T-helper 1 cell (primary cell): ENCODE results near the gene TLE4.
"Not testable (repeated sequence)": the region's sequence is repeated elsewhere in the genome, so short reads cannot be mapped to it uniquely, and the experiment has no call there.

Source experiments
- DNase-seq, 5 donors: peaks; one replicate each; pipeline ENCODE4 v3.0.0-alpha.2; 2012 to 2020

The TLE4 gene

DNA sequence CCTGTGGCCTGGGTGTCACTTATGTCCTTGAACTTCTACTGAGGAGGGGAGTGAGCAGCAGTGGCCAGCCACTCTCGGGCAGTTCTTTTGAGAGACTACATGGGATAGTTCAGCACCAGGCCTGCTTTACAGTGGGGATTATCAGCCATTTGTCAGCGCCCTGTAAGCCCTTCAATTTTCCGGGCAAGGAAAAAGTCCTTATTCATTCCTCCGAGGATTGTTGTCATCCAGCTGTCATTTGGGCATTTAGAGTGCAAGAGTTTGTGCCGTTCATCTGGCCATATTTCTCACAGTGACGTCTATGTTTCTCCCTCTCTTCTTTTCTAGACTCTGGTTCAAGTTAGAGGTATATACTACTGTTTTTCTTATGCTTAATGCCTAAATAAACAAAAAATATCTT is 172.8 kb downstream of the TLE4 start:
- DNase-seq = no peak

DNA sequence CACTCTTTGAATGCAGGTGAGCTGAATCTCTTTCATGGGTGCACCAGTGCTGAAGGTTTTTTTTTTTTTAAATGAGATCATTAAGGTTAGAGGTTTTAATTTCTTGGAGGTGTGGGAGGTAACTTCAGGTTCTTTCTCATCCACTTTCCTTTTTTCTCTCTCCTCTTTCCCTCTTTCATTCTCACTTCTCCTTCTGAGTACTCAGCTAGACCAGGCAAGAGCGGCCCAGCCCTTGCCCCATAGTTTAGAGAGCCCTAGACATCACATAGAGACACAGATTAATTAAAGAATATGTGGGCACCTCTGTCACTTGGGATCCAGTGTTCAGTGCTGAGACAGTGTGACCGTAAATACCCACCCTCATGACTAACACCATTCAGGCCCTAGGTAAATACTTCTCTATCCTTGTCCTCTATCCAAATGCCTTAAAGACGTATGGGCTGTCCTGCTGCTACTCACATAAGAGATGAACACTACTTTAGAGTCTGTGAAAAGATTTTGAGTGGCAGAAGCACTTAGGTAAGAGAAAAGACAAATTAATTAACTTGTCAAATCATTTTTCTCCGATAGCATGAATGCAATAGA is 174.1 kb downstream of the TLE4 start:
- no peak for DNase-seq

DNA sequence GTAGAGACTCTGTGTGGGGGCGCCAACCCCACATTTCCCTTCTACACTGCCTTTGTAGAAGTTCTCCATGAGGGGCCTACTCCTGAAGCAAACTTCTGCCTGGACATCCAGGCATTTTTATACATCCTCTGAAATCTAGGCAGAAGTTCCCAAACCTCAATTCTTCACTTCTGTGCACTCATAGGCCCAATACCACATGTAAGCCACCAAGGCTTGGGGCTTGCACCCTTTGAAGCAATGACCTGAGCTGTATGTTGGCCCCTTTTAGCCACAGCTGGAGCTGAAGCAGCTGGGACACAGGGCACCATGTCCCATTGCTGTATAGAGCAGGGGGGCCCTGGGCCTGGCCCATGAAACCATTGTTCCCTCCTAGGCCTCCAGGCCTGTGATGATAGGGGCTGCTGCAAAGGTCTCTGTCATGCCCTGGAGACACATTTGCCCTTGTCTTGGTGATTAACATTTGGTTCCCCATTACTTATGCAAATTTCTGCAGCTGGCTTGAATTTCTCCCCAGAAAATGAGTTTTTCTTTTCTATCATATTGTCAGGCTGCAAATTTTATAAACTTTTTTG is 180.2 kb downstream of the TLE4 start:
- DNase-seq = not testable (repeated sequence)

DNA sequence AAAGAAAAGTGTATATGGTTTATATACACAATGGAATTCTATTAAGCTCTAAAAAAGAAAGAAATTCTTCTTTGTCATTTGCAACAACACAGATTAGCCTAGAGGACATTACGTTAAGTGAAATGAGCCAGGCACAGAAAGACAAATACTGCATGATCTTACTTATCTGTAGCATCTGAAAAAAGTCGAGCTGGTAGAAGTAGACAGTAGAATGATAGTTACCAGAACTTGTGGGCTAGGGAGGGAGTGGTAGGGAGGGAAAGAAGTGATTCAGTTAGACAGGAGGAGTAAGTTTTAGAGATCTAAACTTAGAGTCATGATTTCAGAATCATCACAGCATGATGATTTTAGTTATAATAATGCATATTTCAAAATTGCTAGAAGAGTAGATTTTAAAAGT is 184.6 kb downstream of the TLE4 start:
- DNase-seq = no peak

DNA sequence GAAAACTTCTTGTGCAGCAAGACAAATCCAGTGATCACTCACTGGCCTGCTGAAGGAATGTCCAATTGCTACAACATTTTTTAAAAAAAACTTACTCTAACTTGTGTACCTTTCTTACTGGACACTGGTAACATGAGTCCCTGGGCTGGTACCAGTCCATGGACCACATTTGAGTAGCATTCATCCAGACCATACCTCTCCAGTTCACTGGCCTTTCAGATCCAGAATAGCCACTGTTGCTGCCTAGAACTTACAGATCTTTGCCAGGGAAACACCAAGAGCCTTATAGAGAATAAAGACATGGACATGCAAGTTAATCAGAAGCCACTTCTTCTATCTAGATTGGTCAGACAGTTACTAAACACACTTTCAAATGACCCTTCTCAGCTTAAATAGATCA is 185.3 kb downstream of the TLE4 start:
- no peak for DNase-seq

DNA sequence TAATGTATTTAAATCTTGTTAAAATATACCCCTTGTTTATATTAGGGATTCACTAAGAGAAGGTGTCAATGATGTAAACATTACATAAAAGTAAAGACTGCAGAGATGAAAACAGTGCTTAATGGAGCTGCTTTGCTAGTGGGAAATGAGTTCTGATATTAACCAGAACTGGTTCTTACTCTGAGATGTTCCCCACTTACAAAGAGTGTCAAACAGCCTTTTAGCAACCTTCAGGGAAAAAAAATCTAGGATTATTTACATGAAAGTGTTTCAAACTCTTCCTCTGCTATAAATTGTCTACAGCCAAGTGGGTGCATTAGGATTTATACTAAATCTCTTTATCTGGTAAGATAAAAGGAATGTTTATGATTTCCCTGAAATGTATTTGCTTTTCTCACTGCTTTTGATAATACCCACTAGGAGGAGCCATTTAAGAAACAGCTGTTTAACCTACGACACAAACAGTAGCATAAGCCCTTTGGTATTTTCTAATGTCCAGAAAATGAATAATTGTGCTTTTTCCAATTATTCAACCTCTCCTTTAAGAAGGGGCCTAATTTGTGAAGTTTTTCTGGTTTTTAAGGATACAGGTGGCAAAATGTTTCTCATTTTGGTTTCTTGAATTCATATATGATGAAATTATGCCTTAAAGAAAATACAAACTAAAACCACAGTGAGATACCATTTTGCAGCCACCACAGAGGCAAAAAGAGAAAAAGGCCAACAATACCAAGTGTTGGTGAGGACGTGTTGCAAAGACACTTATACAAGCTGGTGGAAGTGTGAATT is 186.3 kb downstream of the TLE4 start:
- DNase-seq = no peak

DNA sequence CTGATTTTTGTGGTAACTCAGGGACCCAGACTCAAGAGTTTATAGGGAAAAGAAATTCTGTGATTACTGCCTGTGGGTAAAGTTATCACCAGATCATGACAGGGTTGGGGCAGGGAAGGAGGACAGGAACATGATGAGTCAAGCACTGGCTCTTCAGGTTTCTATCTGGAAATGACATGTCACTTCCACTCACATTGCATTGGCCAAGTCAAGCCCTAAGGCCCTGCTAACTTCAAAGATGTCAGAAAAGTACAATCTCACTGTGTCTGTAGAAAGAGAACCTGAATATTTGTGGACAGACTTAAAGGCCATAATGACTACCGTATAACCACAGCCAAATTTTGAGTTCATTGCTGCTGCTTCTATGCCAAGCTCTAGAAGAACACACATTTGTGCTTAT is 187.7 kb downstream of the TLE4 start:
- peak in 1 of 5 donors; percentile 68 for DNase-seq

DNA sequence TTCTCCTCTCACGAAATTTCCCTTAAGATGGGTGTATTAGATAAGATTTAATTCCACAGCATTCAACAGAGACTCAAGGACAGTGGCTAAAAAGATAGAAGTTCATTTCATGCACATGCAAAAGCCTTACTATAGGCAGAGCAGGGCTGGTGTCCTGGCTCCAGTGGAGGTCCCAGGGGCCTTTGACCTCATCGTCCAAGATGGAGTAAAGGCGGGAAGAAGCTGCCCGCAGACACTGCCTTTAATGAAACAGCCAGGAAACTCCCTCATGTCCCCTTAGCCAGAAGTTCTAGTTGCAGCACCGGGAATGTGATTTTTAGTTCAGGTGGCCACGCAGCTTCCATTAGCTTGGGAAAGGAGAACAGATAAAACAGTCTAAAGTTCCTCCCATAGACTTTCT is 190.3 kb downstream of the TLE4 start:
- no peak for DNase-seq

DNA sequence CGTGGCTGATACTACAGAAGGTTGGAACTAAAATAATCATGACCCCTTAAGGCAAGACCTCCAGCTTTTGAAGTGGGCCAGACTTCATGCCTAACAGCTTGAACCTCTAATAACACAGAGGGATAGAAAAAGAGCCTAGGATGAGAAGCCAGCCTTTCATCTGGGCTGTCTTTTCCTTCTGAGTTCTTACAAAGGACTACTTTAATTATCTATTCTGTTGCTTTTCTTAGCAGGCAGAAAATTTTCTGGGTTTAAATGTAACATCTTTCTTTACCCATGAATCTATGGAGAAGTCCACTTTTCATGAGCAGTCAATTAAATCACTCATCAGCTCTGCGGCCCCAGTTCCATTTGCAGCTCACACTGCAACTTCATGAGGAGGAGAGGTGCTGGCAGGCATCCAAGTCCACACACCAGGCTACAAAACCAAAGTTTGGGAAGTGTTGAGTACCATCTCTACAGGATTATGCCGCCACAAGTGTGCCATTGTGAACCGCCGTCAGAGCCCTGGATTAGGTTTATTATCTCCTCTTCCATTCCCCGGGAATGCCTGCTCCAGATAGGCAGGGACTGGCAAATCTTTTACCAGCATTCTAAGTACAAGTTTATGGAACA is 192.0 kb downstream of the TLE4 start:
- DNase-seq = no peak

DNA sequence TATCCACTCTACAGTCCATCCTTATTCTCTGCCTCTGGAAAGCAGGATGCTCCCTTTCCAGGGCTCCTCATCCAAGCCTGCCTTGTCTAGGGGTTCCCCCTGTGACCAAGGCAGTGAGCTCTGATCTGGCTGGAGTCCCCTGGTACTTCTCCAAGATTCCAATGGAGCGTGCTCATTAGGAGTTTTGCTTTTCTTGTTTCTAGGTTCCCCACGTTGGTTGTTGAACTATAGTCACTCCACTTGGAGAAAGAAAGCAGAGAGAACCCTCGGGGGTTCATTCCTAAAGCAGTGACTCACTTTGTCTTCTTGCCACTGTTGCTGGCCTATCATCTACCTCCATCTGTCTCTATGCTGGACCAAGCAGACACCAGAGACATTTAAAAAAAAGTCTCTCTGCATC is 192.6 kb downstream of the TLE4 start:
- DNase-seq = no peak

DNA sequence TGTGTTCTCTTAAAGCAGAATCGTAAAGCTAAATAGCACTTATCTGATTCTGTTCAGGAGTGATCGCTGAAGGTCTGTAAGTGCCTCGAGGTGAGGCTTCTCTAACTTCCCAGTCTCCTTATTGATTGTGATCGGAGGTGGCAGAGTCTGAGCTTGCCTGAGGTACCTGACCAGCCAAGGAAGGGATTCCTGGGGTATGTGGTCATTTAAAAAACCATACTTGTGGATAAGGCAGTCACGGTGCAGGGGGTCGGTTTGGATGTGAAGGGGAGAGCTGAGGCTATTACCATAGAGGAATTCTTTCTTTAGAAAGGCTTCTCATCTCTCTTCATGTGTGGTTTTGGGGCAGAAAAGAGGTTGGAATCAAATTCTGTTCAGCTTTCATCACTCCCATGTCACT is 193.7 kb downstream of the TLE4 start:
- no peak for DNase-seq

DNA sequence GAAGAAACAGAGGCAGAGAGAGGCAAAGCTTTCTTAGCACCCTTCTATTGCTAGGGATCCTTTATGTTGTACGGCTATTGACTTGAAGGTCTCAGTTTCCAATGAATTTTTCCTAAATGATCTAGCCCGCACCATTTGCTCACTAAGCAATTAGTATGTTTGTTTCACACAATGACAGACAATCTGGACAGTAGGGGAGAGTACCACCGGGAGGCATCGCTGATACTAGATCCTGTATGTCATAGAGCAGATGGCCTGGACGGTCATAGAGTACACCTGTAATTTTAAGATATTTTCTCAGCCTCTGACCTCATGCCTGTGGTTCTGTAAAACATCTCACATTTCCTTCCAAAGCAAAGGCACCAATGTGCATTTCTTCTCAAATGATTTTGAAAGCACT is 194.3 kb downstream of the TLE4 start:
- no peak for DNase-seq

DNA sequence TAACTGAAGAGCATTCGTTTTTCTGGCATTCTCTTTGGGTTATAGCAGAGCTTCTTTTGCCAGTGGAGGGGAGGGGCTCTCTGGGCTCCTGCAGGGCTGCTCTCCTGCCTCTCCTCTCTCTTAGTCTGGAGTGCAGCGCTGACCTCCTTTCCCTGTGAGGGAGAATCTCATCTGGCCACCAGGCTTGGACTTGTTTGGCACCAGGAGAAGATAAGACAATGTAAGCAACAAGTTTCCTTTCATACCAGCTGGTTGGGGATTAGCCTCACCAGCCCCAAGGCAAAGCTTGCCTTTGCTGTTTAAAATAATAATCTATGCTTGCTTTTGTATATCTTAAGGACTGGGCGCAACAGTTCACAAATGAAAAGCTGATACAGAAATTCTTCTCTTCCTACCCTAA is 196.4 kb downstream of the TLE4 start:
- no peak for DNase-seq

DNA sequence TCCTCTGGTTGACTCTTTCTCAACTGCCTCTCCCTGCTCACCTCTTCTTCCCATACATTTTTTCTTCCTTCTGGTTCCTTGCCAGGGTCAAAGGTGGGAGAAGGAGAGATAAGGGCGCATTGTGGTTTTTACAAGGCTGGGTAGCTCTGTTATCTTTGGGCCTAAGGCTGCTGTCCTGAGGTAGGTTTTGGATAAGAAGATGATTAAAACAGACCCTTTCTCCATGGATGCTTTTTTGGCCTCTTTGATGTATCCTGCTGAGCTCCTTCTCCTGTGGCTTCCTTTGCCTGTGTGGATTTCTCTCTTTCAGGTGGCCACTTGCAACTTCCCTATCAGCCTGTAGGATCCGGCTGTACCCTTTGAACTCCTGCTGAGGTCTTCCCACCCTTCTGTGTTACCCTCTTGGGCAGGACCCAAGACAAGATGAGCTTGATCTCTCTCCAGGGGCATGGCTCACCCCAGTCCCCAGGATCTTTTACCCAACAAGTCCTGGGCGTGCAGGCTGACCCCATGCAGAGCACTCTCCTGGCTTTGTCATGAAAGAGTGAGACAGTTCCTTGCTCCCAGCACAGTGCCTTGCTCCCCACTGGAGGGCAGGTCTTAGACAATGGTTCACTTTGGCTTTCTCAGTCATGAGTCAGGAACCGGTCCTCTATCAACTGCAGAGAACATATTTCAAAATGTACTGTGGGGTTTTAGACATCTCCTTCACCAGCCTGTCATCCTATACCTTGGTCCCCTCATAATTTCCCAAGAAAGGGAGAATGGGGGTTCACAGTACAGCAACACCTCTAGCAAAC is 197.9 kb downstream of the TLE4 start:
- DNase-seq = no peak

DNA sequence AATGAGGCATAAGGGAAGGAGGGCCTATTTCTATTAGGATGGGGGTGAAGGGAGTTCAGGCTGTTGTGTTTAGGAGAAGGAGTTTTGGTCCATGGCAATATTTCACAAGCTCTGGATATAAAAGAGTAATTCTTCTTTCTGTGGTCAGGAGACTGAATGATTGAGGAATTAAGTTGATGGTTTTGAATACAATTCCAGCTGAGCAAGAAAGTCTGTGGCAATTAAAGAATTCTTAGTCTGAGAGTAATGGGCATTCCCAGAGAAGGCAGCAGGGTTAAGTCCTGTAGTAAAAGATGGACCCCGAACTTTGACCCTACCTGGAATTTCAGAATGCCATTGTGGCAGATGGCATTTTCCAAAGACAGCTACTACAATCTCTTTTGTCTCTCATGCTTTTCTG is 202.6 kb downstream of the TLE4 start:
- no peak for DNase-seq
